Measurements from ENCODE around the gene COL8A1.

GRCh38 chr3:99809565-99809964 is 171.2 kb downstream of the COL8A1 start:
- TF ChIP-seq CTCF (IDR thresholded peaks at IDR 0.05; ENCODE audit: insufficient read depth, low read length), result no peak
- TF ChIP-seq POLR2AphosphoS5 (IDR thresholded peaks at IDR 0.05; ENCODE audit: low read depth), result no peak
- no peak for TF ChIP-seq SPI1 (IDR thresholded peaks at IDR 0.05; ENCODE audit: borderline replicate concordance, low read depth)
- TF ChIP-seq GABPA (IDR thresholded peaks at IDR 0.05; ENCODE audit: low read depth), result no peak
